ENCODE measurements around the gene CPNE1.

The CPNE1 gene

GRCh38 chr20:35652641-35653429, 11.9 kb downstream of the CPNE1 start:
- DNase-seq: no peak

GRCh38 chr20:35651958-35652357, 12.7 kb downstream of the CPNE1 start:
- DNase-seq: no peak

GRCh38 chr20:35650632-35651031, 14.1 kb downstream of the CPNE1 start:
- no peak for DNase-seq

DNA sequence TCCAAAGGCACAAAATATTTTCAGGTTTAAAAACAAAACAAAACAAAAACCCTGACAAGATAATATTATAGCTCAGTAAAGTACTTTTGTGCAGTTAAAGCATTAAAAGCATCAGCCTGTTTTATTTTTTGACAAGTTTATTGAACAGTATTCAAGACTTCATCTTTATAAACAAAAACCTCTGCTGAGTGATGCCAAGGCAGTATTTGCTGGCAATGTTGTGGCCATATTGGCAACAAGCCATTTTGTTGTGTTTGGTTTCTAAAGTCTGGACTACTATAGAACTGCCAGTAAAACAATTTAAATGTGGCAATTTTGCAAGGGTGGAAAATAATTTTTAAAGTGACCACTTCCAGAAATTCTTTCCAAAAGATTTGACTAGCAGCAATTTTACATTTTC, 15.9 kb downstream of the CPNE1 start:
- no peak for DNase-seq

DNA sequence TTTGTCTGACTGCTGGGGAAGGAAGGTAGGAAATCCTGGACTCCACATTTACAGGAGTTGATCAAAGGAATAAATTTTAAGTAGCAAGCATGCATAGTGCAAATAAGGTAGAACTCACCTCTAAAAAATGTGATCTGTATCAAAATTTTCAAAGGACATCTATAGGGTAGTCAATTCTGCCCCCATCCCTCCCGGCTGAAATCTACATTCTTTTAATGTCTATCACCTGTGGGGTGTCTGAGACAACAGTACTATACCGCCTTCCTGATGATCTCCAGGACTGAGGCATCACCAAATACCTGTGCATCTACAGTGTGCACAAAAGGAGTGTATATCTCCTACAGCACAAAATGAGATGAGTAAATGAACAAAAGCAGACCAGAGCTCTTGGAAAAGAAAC, 19.9 kb downstream of the CPNE1 start:
- no peak for DNase-seq

DNA sequence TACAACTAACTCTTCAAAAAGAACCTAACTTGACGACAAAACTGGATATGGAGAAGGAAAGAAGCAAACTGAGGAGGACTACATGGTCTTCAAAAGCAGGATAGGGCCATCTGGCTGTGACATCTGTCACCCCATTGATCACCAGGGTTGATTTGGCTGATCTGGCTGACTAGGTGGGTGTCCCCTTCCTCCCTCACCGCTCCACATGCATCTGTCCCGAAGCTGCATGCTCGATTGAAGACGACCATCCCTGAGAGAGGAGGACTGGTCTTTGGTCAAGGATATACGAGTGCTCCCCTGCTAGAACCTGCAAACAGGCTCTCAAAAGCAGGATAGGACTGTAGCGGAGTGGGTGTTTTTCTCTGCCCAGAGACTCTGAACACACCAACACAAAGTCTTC, 21.7 kb downstream of the CPNE1 start:
- DNase-seq: no peak

GRCh38 chr20:35641743-35642142, 23.0 kb downstream of the CPNE1 start:
- DNase-seq: no peak

DNA sequence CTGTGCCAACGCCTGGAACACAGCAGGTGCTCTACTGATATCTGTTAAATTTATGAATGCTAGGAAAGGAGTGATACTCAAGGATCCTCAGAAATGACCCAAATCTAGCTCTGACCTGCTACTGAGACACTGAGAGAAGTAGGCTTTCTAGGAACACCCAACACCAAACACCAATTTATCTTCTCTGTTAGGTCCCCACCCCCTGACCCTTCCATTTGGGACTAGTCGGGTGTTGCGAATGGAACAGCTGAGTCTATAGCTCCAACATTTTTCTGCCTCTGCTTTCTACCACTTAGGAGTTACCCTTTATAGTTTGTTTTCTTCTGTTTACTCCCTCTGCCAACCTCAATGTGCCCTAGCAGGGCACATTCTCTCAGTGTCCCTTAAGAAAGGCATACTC, 24.0 kb downstream of the CPNE1 start:
- DNase-seq: no peak

DNA sequence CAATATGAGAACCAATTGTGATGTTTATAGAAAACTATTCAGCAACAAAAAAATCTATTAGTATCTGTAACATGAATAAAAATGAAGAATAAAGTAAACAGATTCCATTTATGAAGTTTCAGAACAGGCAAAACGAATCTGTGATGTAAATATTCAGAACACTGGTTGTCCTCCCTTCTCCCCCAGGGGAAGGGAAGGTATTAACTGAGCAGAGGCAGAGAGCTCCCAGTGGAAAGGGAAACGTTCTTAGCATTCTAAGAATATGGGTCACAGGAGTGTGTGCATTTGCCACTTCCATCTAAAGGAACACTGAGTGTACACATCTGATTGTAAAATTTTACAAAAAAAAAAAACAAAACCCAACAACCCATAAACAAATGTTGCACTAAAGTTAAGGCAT, 25.9 kb downstream of the CPNE1 start:
- no peak for DNase-seq

DNA sequence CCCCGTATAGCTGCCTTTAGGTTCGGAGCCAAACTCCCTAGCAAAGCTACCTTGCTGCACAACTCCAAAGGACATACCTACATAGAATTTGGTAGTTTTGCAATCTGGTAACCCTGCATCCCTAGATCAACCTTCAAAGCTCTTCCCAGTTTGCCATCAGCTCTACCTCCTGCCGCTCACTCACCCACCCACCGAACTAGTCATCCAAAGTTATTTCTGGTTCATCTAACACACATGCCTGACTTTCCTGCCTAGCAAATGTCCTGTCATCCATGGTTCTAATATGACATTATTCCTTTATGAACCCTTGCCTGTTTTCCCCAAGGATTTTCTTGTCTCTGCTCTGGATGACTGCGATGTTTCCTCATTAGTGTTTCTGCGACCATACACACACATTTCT, 27.4 kb downstream of the CPNE1 start:
- DNase-seq: no peak

DNA sequence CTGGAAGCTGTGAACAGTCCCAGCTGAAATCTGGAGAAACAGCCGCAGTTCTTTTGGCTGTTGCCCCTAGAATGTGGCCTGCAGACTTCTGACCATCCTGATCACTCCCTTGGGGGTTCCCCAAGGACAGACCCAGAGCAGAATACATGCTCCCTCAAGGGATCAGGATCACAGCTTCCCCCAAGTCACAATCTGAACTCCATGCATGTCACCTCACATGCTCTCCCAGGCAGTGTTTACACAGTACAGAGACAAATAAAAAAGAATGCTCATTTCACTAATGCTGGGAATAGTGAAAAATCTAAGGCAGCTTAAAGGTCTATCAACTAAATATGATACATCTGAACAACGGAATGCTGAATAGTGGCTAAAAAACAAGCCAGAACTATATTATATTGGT, 28.6 kb downstream of the CPNE1 start:
- DNase-seq: no peak

GRCh38 chr20:35635652-35636051, 29.0 kb downstream of the CPNE1 start:
- DNase-seq: no peak

DNA sequence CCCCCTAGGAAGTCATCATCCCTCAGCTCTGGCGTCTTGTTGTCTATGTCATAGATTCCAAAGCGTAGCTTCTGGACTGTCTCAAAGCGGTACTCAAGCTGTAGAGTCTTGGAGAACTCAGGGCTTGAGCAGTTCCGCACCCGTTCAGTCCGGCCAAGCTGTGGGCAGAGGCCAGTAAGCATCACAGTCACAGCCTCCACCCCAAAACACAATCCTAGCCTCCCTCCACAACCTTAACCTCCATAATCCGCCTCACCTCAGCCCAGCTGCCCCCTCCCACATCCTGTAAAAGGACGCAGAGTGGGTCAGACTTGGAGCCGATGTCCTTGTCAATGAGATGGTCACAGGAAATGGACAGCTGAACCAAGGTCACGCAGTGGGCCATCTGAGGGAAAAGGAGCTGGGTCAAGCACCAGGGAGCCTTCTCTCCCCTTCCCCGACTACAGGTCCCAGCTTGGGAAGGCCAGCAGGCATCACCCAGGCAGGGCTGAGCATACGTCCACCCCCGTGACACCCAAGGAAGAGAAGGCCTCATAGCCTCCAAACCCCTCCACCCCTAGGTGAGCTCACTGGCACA, 32.1 kb downstream of the CPNE1 start:
- no peak for DNase-seq

DNA sequence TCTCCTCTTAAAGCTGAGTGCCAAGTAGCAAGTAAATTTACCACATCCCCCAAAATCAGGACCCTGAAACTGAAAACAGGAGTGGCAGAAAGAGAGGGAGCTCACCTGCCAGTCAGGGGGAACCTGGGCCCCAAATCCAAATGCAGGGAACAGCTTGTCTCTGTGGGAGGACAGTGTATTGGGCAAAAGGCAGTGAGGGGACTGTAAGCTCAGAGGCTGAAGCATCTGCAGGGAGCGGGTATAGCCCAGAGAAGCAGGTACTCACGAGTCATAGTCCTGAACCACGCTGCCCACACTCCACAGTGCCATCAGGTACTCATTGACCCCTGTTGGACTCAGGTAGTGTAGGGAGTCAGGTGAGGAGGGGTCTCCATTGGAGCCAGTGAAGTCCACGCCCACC, 34.1 kb downstream of the CPNE1 start:
- DNase-seq: no peak

GRCh38 chr20:35629427-35630145, 35.1 kb downstream of the CPNE1 start:
- no peak for DNase-seq

GRCh38 chr20:35627121-35627520, 37.6 kb downstream of the CPNE1 start:
- no peak for DNase-seq

GRCh38 chr20:35626386-35627001, 38.2 kb downstream of the CPNE1 start:
- DNase-seq: no peak

GRCh38 chr20:35625584-35626385, 38.9 kb downstream of the CPNE1 start:
- no peak for DNase-seq

GRCh38 chr20:35621560-35621946, 43.1 kb downstream of the CPNE1 start:
- DNase-seq: peak in 1 of 2 experiments; percentile 57

DNA sequence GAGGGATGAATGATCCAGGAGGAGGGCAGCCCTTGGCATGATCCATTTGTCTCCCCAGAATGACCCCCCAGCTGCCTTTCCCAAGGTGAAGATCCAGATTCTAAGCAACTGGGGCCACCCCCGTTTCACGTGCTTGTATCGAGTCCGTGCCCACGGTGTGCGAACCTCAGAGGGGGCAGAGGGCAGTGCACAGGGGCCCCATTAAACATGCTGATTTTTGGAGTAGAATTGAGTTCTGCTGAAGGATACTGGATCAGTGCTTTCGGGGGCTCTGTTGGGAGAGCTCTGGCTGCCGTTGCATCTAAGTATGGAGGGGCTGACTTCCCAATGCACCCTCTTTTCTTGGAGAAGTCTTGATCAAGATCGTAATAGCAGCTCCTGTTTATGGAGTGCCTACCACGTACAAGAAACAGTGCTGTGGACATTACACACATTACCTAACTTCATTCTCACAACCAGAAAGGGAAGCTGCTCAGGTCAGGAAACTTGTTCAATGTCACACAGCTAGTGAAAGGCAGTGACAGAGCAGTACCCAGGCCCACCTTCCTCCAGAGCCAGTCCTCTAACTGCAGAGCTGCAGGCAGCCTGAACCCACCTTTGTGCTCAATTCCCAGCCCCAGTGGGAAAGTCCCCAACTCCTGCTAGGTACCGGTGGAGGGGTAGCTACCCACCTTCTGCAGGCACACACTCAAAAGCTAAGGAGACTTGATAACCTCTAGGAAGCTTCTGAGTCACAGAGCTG, 43.7 kb downstream of the CPNE1 start:
- DNase-seq: no peak

- peak; percentile 98 to 99 for DNase-seq
Measured at GRCh38 chr20:35619196-35620095, 45.3 kb downstream of the CPNE1 start.

Measured in SW 1271 (cell line).